GM20000 (cell line): ENCODE data around the gene NCAPG2.

Experiments used
- DNase-seq: peaks from one replicate; pipeline ENCODE4 v3.0.0; 2012; ENCODE audit warnings: low spot score
- TF ChIP-seq, protein P1 (sequence below): IDR thresholded peaks from 2 replicates; pipeline ENCODE4 v1.5.1; 2012; ENCODE audit warnings: mild to moderate bottlenecking, control low read depth; ENCODE audit errors: extremely low read depth, missing control alignments

NCAPG2 gene

DNA sequence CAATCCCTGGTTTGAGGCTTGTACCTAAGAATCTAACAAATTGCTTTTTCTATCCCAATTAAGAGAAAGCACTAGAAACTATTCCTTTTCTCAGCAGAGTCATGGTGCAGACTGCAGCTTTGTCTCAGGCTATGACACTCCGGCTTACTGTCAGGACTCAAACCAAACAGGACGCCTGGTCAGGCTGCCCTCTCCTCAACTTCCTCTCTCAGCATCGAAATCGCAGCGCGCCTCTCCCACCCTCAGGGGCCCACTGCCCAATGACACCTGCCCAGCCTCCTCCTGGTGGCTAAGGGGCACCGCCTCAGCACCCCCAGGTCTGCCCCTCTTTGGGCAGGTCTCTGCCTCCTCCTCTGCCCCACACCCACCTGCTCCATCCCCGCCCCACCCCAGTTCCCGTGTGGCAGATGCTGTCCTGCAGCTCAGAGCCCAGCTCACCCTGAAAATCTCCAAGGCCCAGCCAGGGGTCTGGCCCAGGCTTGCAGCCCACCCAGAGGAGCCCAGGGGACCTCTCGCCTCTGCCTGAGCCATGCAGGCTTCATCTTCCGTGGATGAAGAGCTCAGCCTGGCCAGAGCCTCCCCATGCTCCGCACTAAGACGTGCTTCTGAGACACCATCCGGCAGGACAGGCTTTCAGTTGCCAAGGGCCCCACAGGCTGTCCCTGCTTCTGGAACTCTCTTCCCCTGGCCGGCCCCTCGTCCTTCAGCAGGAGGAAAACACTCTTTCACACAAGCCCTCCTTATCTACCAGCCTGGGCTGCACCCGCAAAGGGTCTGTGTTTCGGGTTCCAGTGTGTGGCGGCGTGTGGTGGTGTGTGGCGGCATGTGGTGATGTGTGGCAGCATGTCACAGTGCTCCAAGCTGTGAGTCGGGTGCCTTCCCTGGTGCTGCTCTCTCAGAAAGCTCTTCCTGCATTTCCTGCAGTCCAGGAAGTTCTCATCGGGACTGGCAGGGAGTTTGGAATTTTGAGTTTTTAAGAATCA is 100.5 kb downstream of the NCAPG2 start:
- DNase-seq: no peak
- TF ChIP-seq, protein P1, sequence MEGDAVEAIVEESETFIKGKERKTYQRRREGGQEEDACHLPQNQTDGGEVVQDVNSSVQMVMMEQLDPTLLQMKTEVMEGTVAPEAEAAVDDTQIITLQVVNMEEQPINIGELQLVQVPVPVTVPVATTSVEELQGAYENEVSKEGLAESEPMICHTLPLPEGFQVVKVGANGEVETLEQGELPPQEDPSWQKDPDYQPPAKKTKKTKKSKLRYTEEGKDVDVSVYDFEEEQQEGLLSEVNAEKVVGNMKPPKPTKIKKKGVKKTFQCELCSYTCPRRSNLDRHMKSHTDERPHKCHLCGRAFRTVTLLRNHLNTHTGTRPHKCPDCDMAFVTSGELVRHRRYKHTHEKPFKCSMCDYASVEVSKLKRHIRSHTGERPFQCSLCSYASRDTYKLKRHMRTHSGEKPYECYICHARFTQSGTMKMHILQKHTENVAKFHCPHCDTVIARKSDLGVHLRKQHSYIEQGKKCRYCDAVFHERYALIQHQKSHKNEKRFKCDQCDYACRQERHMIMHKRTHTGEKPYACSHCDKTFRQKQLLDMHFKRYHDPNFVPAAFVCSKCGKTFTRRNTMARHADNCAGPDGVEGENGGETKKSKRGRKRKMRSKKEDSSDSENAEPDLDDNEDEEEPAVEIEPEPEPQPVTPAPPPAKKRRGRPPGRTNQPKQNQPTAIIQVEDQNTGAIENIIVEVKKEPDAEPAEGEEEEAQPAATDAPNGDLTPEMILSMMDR: no peak

DNA sequence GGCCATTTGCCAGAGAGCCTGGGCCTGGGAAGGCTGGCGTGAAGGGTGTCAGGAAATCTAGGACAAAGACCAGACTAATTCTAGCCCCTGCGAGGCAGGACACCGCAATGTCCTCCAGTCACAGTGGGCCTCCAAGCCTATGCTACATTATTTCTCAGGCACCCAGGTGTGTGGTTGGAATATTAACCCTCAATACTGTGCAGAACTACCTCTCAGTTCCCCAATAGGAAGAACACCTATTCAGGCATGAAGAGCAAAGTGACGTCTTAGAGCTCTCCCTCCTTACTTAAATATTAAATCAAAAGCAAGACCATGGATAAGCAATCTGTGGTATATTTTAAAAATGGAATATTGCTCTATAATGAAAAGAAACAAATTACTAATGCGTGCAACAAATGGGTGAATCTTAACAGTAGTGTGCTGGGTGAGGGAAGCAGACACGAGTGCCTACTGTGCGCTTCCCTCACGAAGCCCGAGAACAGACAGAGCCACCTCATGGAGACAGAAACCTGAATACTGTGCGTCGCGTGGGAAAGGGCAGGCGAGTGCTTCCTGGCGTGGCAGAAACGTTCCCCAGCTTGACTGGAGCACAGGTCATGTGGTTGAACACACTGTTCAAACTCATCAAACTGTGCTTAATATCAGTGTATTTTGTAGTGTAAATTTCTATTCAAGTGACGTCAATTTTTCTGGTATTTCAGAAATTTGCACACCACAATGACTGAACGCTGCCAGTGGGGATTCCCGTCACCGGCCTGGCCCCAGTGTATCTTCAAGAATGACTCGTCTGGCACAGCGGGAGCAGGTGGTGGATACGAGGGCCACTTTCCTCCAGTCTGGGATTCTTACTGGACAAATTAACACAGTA is 101.5 kb downstream of the NCAPG2 start:
- TF ChIP-seq, protein P1: no peak
- DNase-seq: no peak

DNA sequence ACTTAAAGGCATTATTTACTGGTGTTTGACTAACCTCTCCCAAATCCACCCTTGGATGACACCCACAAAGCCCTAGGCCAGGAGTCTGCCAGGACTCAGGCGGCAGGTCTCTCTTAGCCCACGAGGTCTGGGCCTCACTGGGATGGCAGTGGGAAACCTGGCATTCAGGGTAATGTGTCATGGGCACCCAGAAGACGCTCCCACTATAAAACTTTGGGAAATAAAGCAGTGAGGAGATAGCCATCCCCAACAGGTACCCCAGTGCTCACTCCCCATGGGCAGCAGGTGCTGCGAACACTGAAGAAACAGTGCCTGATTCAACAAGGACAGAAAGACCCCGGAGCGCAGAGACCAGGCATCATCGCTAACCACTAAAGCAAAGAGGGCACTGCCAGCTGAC is 102.6 kb downstream of the NCAPG2 start:
- TF ChIP-seq, protein P1: no peak
- DNase-seq: no peak

DNA sequence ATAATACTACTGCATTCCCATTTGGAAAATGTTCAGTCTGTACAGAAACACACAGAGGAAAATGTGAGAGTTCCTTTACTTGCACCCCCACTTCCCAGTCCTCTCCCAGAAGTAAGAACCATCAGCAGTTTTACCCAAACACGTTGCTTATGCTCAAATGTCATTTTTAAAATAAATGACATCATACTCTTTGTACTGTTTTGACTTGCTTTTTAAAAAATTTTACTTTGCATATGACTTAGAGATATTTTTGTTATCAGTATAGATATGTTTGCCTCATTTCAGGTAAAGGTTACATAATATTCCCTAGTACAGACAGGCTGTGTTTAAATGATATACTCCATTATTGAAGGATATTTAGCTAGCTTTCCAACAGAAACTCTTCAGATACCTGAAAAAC is 103.5 kb downstream of the NCAPG2 start:
- TF ChIP-seq, protein P1: no peak
- no peak for DNase-seq

DNA sequence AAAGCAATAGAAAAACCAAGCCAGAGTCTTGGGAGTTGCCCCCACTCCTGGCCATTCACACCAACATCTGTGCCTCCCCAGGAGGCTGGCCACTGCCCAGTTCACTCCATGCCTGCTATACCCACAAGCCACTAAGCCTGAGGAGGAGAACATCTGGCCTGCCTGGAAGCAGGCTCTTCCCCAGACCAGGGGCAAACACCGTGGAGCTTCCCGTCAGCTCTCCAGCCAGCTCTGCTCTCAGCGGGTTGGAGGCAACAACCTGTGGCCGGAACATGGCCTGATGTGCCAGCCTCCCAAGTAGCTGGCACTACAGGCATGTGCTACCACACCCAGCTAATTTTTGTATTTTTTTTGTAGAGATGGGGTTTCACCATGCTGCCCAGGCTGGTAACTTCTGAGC is 107.9 kb downstream of the NCAPG2 start:
- DNase-seq: no peak
- TF ChIP-seq, protein P1: no peak

DNA sequence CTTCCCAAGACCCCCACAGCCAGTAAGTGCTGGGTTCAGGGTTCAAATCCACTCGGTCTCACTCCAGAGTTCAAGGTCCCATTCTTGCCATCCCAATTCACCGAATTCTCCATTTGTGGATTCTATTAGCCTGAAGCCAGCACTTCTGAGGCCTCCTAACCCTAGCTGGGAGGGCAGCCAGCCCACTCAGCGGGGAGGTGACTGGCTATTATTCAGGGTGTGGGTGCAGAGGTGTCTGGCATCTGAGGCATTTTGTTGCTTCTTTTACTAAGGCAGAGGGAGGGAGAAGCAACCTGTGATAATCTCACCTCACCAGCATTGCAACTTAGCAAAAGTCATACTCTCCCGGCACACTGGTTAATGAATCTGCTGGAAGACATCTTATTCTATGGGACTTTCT is 108.3 kb downstream of the NCAPG2 start:
- TF ChIP-seq, protein P1: no peak
- no peak for DNase-seq

DNA sequence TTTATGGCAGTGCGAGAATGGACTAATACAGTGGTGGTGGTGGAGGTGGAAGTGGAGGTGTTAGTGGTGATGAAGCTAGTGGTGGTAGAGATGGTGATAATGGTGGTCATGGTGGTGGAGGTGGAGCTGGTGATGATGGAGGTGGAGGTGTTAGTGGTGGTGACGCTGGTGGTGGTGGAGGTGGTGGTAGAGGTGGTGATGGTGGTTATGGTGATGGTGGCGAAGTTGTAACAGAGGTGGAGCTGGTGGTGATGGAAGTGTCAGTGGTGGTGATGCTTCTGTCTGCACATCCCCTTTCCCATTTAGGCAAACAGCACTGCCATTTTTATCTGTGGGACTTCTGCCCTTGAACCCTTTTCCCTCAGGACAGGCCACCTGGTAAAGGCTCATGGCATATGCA is 109.5 kb downstream of the NCAPG2 start:
- no peak for DNase-seq
- TF ChIP-seq, protein P1: no peak
